ENCODE measurements around the gene YAP1. TPM values are rescaled to one million over a fixed set of nuclear protein-coding genes. Genes with fewer than 3 reads are reported as not detected.

Gene YAP1
- total RNA-seq, 4 donors from 2014 or later, result 97.0 to 177 (median 142) TPM

DNA sequence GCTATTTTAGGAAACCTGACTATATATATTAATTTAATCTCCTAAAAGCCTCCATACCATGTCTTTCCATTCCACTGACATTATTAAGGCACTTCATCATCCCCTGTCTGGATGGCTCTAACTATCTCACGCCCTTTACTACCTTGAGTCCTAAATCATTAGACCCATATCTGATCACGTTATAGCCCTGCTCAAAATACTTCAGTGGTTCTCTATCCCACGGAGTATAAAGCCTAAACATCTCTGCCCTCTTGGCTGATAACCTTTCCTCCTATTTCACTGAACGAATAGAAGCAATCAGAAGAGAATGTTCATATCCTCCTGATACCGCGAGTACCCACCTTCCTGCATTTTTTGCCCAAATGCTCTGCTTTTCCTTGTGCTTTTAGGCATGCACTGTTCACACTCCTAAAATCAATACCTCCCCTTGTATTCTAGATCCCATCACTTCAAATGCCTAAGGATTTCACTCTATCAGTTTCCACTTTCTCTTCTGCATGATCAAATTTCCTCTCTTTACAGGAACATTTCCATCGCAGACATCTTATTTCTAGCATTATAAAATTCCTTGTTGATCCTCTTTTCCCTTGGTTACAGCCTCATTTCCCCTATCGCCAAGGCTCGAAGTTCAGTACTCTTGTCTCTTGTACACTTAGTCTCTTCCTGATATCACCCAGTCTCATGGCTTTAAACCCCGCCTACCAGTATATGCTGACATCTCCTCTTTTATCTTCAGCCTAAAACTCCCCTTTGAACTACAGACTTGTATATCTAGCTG, 162.0 kb downstream of the YAP1 start:
- intact Hi-C loops (cut with DNase I), result no loop called here
- no peaks in the 10 kb centered on the region for H3K9me3 ChIP-seq
- no peaks in the 10 kb centered on the region for H3K36me3 ChIP-seq
- H3K27me3 ChIP-seq, result no peaks in the 10 kb centered on the region
- H3K4me3 ChIP-seq, result no peak overlapping the region
- peaks cover 7 to 65% (median 10%) of the 10 kb centered on the region in 3 donors for H3K4me1 ChIP-seq
- WGBS, 2 donors, result 86 to 89% methylated on average over 10 of the region's 10 CpGs
- no peak for DNase-seq
- TF ChIP-seq, protein P1, sequence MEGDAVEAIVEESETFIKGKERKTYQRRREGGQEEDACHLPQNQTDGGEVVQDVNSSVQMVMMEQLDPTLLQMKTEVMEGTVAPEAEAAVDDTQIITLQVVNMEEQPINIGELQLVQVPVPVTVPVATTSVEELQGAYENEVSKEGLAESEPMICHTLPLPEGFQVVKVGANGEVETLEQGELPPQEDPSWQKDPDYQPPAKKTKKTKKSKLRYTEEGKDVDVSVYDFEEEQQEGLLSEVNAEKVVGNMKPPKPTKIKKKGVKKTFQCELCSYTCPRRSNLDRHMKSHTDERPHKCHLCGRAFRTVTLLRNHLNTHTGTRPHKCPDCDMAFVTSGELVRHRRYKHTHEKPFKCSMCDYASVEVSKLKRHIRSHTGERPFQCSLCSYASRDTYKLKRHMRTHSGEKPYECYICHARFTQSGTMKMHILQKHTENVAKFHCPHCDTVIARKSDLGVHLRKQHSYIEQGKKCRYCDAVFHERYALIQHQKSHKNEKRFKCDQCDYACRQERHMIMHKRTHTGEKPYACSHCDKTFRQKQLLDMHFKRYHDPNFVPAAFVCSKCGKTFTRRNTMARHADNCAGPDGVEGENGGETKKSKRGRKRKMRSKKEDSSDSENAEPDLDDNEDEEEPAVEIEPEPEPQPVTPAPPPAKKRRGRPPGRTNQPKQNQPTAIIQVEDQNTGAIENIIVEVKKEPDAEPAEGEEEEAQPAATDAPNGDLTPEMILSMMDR (IDR thresholded peaks at IDR 0.05), result no peak
- TF ChIP-seq POLR2A (IDR thresholded peaks at IDR 0.05), result no peak
- H3K27ac ChIP-seq, result no peak overlapping the region

DNA sequence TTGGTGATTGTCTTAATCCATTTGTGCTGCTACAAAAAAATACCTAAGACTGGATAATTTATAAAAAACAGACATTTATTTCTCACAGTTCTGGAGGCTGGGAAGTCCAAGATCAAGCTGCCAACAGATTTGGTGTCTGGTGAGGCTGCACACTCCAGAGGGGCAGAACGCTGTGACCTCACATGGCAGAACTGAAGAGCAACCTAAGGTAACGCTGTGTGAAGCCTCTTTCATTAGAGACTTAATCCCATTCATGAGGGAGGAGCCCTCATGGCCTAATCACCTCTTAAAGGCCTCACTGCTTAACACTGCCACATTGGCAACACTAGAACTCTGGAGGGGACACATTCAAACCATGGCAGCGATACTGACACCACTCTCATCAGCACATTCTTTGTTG, 164.4 kb downstream of the YAP1 start:
- intact Hi-C loops (cut with DNase I), result no loop called here
- DNase-seq, result no peak
- Histone ChIP-seq H3K27ac (peak overlapping the region in 1 of 4 donors; percentile 7), H3K36me3 (no peaks in the 10 kb centered on the region), H3K4me3 (no peak overlapping the region), H3K9me3 (no peaks in the 10 kb centered on the region), H3K4me1 (peaks cover under 1 to 53% (median 3%) of the 10 kb centered on the region in 3 donors), H3K27me3 (no peaks in the 10 kb centered on the region)
- TF ChIP-seq, protein P1 (IDR thresholded peaks at IDR 0.05), result no peak
- TF ChIP-seq POLR2A (IDR thresholded peaks at IDR 0.05), result no peak
- WGBS, 2 donors, result 92 to 95% methylated on average over 3 of the region's 3 CpGs

- Histone ChIP-seq H3K9me3 (no peaks in the 10 kb centered on the region), H3K27ac (no peak overlapping the region), H3K27me3 (no peaks in the 10 kb centered on the region), H3K4me1 (peaks cover 0 to 48% (median 7%) of the 10 kb centered on the region in 3 donors), H3K36me3 (no peaks in the 10 kb centered on the region), H3K4me3 (no peak overlapping the region)
- intact Hi-C loops (cut with DNase I), result no loop called here
- TF ChIP-seq, protein P1 (IDR thresholded peaks at IDR 0.05), result no peak
- TF ChIP-seq POLR2A (IDR thresholded peaks at IDR 0.05), result no peak
- no peak for DNase-seq
- WGBS, 2 donors, result 46 to 50% methylated on average over 4 of the region's 4 CpGs
These were observed 166.1 kb downstream of the YAP1 start for GRCh38 chr11:102276362-102276761.

DNA sequence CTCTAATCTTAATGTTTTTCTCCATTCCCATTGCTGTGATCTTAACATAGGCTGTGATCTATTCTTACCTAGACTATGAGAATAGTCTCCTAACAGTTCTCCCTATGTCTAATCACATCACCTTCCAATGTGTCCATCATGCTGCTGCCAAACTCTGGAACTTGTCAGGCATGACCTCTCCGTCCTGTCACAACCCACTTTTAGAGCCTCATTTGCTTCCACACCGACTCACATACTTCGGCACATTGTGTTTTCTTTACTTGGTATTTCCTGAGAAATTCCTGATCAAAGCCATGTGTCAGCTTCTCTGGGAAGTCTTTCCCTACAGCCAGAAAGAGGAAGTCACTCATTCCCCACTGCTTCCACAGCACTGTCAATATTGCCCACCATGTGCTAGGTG, 166.5 kb downstream of the YAP1 start:
- intact Hi-C loops (cut with DNase I), result no loop called here
- H3K27ac ChIP-seq, result no peak overlapping the region

GRCh38 chr11:102279641-102280170, 169.5 kb downstream of the YAP1 start:
- Histone ChIP-seq H3K27ac (peak overlapping the region in 3 of 4 donors; percentile 24 to 59 (median 28)), H3K9me3 (no peaks in the 10 kb centered on the region), H3K36me3 (no peaks in the 10 kb centered on the region), H3K4me1 (peaks cover 0 to 43% (median 7%) of the 10 kb centered on the region in 3 donors), H3K4me3 (peak overlapping the region; percentile 2 to 46 (median 15)), H3K27me3 (no peaks in the 10 kb centered on the region)
- intact Hi-C loops (cut with DNase I), result no loop called here
- no peak for TF ChIP-seq POLR2A (IDR thresholded peaks at IDR 0.05)
- TF ChIP-seq, protein P1 (IDR thresholded peaks at IDR 0.05), result peak in 2 of 6 experiments; percentile 29
- WGBS, 2 donors, result 9 to 14% methylated on average over 13 of the region's 13 CpGs
- no peak for DNase-seq

More for the DNA sequence above, 166.5 kb downstream of the YAP1 start:
- no peak for DNase-seq
- 71 to 74% methylated on average over 3 of the region's 3 CpGs for WGBS, 2 donors
- H3K36me3 ChIP-seq, result no peaks in the 10 kb centered on the region
- peaks cover 0 to 48% (median 7%) of the 10 kb centered on the region in 3 donors for H3K4me1 ChIP-seq
- no peaks in the 10 kb centered on the region for H3K27me3 ChIP-seq
- TF ChIP-seq, protein P1 (IDR thresholded peaks at IDR 0.05), result no peak
- no peak for TF ChIP-seq POLR2A (IDR thresholded peaks at IDR 0.05)
- H3K9me3 ChIP-seq, result no peaks in the 10 kb centered on the region
- no peak overlapping the region for H3K4me3 ChIP-seq

Data from esophagus squamous epithelium (tissue), 5 donors.